Panc1 (cell line): Measurements from ENCODE around the gene CLDN7. TPM values are rescaled to one million over a fixed set of nuclear protein-coding genes. Genes with fewer than 3 reads are reported as not detected.
A peak's percentile ranks its signal among the peaks of the same experiment; 100 is the strongest.

ENCODE experiments used
- ATAC-seq: fragments of 200-7000 bp; cut with Tn5 transposase; 2 replicates; pipeline ENCODE4 v1.9.1; 2020; ENCODE audit warnings: mild to moderate bottlenecking, moderate library complexity
- BruUV-seq: library from RNA; stranded (reverse); fragments of 400-500 nt; replicated peaks from 2 replicates; lab custom pipeline; 2021; lab: Mats Ljungman, UMichigan
- CTCF ChIA-PET: fragments of 300-600 bp; sonication (Branson Sonifier 250); formaldehyde crosslinking; loops from one replicate; lab custom pipeline; 2022; ENCODE audit warnings: antibody characterized with exemption; lab: Charles Lee
- POLR2A ChIA-PET: fragments of 300-600 bp; sonication (Branson Sonifier 250); formaldehyde crosslinking; loops from one replicate; lab custom pipeline; 2022; ENCODE audit warnings: antibody characterized with exemption; lab: Charles Lee
- DNase-seq: peaks from one replicate; pipeline ENCODE4 v3.0.0-alpha.2; 2010; ENCODE audit warnings: low read depth, low spot score
- H3K27ac ChIP-seq: 2 replicates; pipeline ENCODE4 v1.5.1; 2011; ENCODE audit warnings: mild to moderate bottlenecking, low read length, inconsistent platforms
- H3K27me3 ChIP-seq: fragments of 200-500 bp; sonication (Bioruptor generic); 2 replicates; pipeline ENCODE4 v1.6.0; 2014; ENCODE audit warnings: low read length, inconsistent platforms; ENCODE audit not compliant: control insufficient read depth, insufficient read depth
- H3K36me3 ChIP-seq: fragments of 200-500 bp; sonication (Bioruptor generic); 2 replicates; pipeline ENCODE4 v1.5.1; 2014; ENCODE audit warnings: inconsistent platforms, mild to moderate bottlenecking, low read length, moderate library complexity; ENCODE audit not compliant: control insufficient read depth, insufficient read depth
- H3K4me1 ChIP-seq: 2 replicates; pipeline ENCODE4 v1.5.1; 2011; ENCODE audit warnings: inconsistent platforms, mild to moderate bottlenecking, low read length, moderate library complexity; ENCODE audit not compliant: control insufficient read depth, insufficient read depth
- H3K4me3 ChIP-seq, 2 experiments: 2 replicates each; pipeline ENCODE4 v1.5.1; 2011 to 2012; ENCODE audit warnings: low read depth in 2 of 2, low read length in 2 of 2, mild to moderate bottlenecking in 2 of 2, inconsistent platforms in 1 of 2, moderate library complexity in 1 of 2
- H3K9me3 ChIP-seq: fragments of 200-500 bp; sonication (Bioruptor generic); 2 replicates; pipeline ENCODE4 v1.5.1; 2014; ENCODE audit warnings: low read depth, mild to moderate bottlenecking, inconsistent platforms, low read length, moderate library complexity; ENCODE audit not compliant: control insufficient read depth, insufficient read depth
- POLR2AphosphoS5 ChIP-seq: IDR thresholded peaks from 2 replicates; pipeline ENCODE4 v1.6.1; 2012; ENCODE audit warnings: mild to moderate bottlenecking, low read depth, low read length, moderate library complexity
- SIN3A ChIP-seq: IDR thresholded peaks from 2 replicates; pipeline ENCODE4 v1.6.1; 2012; ENCODE audit warnings: low read depth, mild to moderate bottlenecking, low read length, moderate library complexity, borderline replicate concordance; ENCODE audit not compliant: insufficient read depth
- TCF7L2 ChIP-seq: IDR thresholded peaks from 2 replicates; pipeline ENCODE4 v1.6.1; 2011; ENCODE audit warnings: mild to moderate bottlenecking, low read depth, low read length, inconsistent platforms
- in situ Hi-C: cut with HindIII; loops from 2 replicates; pipeline ENCODE4 v1.10.0; 2016; ENCODE audit warnings: low sequenced_read_pairs, low pct_unique_long_range_greater_than_20kb
- intact Hi-C: fragments of 100-400 bp; cut with micrococcal nuclease; formaldehyde crosslinking; loops from one replicate; pipeline ENCODE4 v1.10.0; 2022; ENCODE audit not compliant: unreplicated experiment
- total RNA-seq: library from RNA; stranded (reverse); gene quantifications from one replicate; pipeline ENCODE4 v1.2.1, GENCODE V29; 2021; ENCODE audit not compliant: unreplicated experiment
- TF ChIP-seq, protein P1 (sequence below): fragments of 450-650 bp; IDR thresholded peaks from 2 replicates; pipeline ENCODE4 v1.5.1; 2017; ENCODE audit warnings: mild to moderate bottlenecking
- TF ChIP-seq, protein P2 (sequence below), 2 experiments: IDR thresholded peaks; 2 replicates each; pipeline ENCODE4 v1.6.1; 2011 to 2012; ENCODE audit warnings: low read depth in 2 of 2, control low read depth in 1 of 2, low read length in 1 of 2, mild to moderate bottlenecking in 1 of 2, moderate library complexity in 1 of 2; ENCODE audit not compliant: insufficient read depth in 1 of 2

The CLDN7 gene
- total RNA-seq, 1 experiment from 2014 or later, result 43.1 TPM

DNA sequence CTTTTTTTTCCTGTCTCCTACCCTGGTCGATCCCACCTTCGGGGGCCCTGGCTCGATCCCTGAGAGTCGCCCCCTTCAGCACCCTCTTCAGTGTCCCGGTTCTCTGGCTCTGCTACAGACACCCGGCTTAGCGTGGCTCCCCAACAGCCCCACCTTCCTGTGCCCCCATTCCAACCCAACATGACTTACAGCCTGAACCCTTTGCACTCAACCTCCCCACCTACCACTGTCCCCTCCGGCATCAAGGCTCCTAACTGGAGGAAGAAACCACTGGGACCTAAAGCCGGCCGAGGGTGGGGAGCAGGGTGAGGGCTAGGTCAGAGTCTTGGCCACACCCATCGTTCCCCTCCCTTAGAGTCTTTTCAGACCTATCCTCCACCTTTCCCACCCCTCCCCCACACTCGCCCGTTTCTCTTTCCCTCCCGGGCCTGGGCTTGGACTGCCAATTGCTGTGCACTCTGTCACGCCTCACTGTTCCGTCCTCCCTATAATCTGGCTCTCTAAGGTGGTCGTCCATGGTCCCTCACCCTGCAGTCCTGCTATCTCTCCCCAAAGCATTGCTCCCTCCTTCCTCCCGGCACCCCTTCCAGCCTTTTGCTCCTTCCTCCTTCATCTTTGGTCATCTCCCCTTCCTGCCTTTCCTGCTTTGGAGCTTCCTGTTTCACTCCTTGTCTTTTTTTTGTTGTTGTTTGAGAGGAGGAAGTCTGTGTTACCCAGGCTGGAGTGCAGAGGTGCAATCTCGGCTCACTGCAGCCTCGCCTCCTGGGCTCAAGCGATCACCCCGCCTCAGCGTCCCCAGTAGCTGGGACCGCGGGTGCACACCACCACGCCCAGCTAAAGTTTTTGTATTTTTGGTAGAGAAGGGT, 890 bp upstream of the CLDN7 start:
- peaks cover 22% of the 10 kb centered on the region for H3K4me1 ChIP-seq
- H3K36me3 ChIP-seq, result peaks cover 3% of the 10 kb centered on the region
- no TSS peak for BruUV-seq
- ChIA-PET CTCF (interaction anchor here (0.6 kb wide), 1 partner anchor 197 kb away, joined by 10 read pairs; no protein-coding TSS in a partner anchor), POLR2A (no interaction called here)
- H3K27me3 ChIP-seq, result no peaks in the 10 kb centered on the region
- intact Hi-C loops (no loop called here), in situ Hi-C loops (no loop called here)
- DNase-seq (no peak), ATAC-seq (peak; percentile 63)
- H3K9me3 ChIP-seq, result no peaks in the 10 kb centered on the region
- no peak for TF ChIP-seq TCF7L2
- 0 out of 2 replicates have a peak, but pooled peaks have one; percentile 20 for TF ChIP-seq SIN3A
- peak; percentile 54; the same call in 1 of the 2 replicates for TF ChIP-seq POLR2AphosphoS5
- TF ChIP-seq, protein P1, sequence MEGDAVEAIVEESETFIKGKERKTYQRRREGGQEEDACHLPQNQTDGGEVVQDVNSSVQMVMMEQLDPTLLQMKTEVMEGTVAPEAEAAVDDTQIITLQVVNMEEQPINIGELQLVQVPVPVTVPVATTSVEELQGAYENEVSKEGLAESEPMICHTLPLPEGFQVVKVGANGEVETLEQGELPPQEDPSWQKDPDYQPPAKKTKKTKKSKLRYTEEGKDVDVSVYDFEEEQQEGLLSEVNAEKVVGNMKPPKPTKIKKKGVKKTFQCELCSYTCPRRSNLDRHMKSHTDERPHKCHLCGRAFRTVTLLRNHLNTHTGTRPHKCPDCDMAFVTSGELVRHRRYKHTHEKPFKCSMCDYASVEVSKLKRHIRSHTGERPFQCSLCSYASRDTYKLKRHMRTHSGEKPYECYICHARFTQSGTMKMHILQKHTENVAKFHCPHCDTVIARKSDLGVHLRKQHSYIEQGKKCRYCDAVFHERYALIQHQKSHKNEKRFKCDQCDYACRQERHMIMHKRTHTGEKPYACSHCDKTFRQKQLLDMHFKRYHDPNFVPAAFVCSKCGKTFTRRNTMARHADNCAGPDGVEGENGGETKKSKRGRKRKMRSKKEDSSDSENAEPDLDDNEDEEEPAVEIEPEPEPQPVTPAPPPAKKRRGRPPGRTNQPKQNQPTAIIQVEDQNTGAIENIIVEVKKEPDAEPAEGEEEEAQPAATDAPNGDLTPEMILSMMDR, result no peak
- H3K4me3 ChIP-seq, result peak overlapping the region; percentile 50 to 65
- peak overlapping the region; percentile 81 for H3K27ac ChIP-seq

DNA sequence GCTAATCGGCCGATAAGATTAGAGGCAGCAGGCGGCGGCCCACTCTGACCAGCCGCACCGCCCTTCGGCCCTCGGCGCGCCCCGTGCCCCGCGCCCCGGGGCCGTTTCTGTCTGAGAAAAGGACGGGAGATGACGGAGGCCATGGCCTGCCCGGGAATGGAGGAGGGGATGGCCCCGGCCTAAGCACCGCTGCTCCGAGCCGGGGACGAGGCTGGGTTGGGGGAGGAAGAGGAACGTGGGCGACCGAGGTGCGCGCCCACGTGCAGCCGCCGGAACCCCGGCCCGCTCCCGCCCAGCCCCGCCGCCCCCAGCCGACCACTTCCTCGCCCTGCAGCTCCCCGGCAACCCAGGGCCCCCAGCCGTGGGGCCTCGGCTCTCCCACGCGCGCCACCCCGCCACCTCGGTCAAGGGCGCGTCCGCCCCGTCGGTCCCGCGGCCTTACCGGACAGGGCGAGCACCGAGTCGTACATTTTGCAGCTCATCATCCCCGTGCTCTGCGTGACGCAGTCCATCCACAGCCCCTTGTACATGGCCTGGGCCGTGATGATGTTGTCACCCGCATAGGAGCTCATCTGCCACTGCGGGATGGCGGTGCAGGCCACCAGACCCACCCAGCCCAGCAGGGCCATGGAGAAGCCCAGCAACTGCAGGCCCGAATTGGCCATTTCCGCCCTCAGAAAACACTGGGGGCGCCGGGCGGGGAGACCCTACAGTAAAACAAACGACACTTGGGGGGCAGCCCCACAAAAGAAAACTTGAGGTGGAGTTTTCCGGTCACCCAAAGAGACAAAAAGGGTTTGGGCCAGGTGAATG, 693 bp downstream of the CLDN7 start:
- ChIA-PET POLR2A (interaction anchor here (0.7 kb wide), 1 partner anchor 30 kb away, joined by 11 read pairs; no protein-coding TSS in a partner anchor), CTCF (no interaction called here)
- H3K9me3 ChIP-seq, result no peaks in the 10 kb centered on the region
- peaks cover 22% of the 10 kb centered on the region for H3K4me1 ChIP-seq
- peak overlapping the region; percentile 81 for H3K27ac ChIP-seq
- DNase-seq (no peak), ATAC-seq (peak; percentile 36)
- no TSS peak for BruUV-seq
- intact Hi-C loops, result no loop called here
- in situ Hi-C loops, result no loop called here
- peak overlapping the region; percentile 50 to 65 for H3K4me3 ChIP-seq
- no peaks in the 10 kb centered on the region for H3K27me3 ChIP-seq
- TF ChIP-seq, protein P1, result no peak
- TF ChIP-seq TCF7L2, result no peak
- no peak for TF ChIP-seq SIN3A
- TF ChIP-seq, protein P2, sequence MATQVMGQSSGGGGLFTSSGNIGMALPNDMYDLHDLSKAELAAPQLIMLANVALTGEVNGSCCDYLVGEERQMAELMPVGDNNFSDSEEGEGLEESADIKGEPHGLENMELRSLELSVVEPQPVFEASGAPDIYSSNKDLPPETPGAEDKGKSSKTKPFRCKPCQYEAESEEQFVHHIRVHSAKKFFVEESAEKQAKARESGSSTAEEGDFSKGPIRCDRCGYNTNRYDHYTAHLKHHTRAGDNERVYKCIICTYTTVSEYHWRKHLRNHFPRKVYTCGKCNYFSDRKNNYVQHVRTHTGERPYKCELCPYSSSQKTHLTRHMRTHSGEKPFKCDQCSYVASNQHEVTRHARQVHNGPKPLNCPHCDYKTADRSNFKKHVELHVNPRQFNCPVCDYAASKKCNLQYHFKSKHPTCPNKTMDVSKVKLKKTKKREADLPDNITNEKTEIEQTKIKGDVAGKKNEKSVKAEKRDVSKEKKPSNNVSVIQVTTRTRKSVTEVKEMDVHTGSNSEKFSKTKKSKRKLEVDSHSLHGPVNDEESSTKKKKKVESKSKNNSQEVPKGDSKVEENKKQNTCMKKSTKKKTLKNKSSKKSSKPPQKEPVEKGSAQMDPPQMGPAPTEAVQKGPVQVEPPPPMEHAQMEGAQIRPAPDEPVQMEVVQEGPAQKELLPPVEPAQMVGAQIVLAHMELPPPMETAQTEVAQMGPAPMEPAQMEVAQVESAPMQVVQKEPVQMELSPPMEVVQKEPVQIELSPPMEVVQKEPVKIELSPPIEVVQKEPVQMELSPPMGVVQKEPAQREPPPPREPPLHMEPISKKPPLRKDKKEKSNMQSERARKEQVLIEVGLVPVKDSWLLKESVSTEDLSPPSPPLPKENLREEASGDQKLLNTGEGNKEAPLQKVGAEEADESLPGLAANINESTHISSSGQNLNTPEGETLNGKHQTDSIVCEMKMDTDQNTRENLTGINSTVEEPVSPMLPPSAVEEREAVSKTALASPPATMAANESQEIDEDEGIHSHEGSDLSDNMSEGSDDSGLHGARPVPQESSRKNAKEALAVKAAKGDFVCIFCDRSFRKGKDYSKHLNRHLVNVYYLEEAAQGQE (IDR thresholded peaks at IDR 0.05; ENCODE audit: insufficient read depth in 1 of 2, low read depth in 2 of 2, low read length in 1 of 2), result no peak
- TF ChIP-seq POLR2AphosphoS5, result no peak
- H3K36me3 ChIP-seq, result peaks cover 3% of the 10 kb centered on the region
